Measurements from ENCODE around the gene RPP38.

RPP38 gene

DNA sequence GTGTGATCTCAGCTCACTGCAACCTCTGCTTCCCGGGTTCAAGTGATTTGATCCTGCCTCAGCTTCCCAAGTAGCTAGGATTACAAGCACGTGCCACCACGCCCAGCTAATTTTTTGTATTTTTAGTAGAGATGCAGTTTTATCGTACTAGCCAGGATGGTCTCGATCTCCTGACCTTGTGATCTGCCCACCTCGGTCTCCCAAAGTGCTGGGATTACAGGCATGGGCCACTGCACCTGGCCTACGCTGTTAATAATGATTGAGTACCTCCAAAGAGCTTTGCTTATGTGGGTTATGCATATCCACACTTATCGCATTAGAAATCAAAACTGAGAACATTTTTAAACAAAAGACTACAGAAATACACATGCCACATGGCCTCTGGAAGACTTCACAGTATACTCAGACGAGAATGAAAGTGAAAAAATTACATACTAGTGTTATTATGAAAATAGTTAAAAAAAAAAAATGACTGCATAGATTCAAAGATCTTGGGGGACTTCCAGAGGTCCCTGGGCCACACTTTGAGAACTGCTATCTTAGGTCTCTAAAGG is 25.4 kb downstream of the RPP38 start:
- peaks cover 44 to 56% (median 52%) of the 10 kb centered on the region in 3 donors for H3K36me3 ChIP-seq
- no peak for DNase-seq
- intact Hi-C loops (cut with DNase I; ENCODE audit: low total_unique reads) = no loop called here
- peaks cover 0 to 5% (median 0%) of the 10 kb centered on the region in 4 donors for H3K4me1 ChIP-seq
- no peak overlapping the region for H3K27ac ChIP-seq
- TF ChIP-seq, protein P1, sequence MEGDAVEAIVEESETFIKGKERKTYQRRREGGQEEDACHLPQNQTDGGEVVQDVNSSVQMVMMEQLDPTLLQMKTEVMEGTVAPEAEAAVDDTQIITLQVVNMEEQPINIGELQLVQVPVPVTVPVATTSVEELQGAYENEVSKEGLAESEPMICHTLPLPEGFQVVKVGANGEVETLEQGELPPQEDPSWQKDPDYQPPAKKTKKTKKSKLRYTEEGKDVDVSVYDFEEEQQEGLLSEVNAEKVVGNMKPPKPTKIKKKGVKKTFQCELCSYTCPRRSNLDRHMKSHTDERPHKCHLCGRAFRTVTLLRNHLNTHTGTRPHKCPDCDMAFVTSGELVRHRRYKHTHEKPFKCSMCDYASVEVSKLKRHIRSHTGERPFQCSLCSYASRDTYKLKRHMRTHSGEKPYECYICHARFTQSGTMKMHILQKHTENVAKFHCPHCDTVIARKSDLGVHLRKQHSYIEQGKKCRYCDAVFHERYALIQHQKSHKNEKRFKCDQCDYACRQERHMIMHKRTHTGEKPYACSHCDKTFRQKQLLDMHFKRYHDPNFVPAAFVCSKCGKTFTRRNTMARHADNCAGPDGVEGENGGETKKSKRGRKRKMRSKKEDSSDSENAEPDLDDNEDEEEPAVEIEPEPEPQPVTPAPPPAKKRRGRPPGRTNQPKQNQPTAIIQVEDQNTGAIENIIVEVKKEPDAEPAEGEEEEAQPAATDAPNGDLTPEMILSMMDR (IDR thresholded peaks at IDR 0.05) = no peak
- no peaks in the 10 kb centered on the region for H3K9me3 ChIP-seq
- H3K27me3 ChIP-seq = no peaks in the 10 kb centered on the region
- no peak overlapping the region for H3K4me3 ChIP-seq

DNA sequence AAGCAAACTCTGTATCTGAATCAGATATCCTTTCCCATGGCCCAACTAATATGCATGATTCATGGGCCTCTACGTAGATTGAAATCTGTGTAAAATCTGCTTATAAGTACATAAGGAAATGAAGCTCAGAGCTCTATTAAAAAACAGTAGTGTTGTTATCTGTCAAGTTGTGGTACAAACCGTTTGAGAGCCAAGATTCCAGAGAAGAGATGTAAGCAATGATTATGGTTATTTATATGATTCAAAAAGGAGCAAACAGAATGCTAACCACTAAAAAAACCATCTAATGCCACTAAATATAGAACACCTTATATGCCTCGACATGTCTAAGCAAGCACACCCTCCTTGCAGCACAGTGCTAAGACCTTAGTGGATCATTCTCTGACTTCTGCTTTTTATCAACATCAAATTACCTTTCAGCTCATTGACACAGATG is 26.6 kb downstream of the RPP38 start:
- TF ChIP-seq, protein P1 (IDR thresholded peaks at IDR 0.05) = no peak
- H3K27ac ChIP-seq = no peak overlapping the region
- no peak for DNase-seq
- no peaks in the 10 kb centered on the region for H3K9me3 ChIP-seq
- H3K36me3 ChIP-seq = peaks cover 39 to 52% (median 52%) of the 10 kb centered on the region in 3 donors
- peaks cover 0 to 5% (median 0%) of the 10 kb centered on the region in 4 donors for H3K4me1 ChIP-seq
- no peak overlapping the region for H3K4me3 ChIP-seq
- intact Hi-C loops (cut with DNase I; ENCODE audit: low total_unique reads) = no loop called here
- no peaks in the 10 kb centered on the region for H3K27me3 ChIP-seq

DNA sequence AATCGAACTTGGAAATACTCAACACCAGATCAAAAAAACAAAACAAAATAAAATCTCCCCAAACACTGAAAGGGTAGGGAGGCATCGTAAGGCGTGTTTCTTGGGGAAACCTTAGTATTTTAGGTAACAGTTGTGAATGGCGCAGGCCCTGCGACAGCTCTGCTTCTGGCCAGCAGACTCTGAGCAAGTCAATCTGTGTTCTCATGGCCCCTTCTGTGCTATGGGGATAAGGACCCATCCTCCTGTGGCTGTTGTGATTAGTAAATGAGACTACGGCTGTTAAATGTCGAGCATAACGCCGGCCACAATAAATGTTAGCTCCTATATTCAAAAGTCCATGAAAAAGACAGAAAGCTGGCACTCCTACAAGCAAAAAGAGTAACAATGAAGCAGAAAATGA is 27.0 kb downstream of the RPP38 start:
- no peaks in the 10 kb centered on the region for H3K9me3 ChIP-seq
- H3K36me3 ChIP-seq = peaks cover 35 to 52% (median 51%) of the 10 kb centered on the region in 3 donors
- intact Hi-C loops (cut with DNase I; ENCODE audit: low total_unique reads) = no loop called here
- TF ChIP-seq, protein P1 (IDR thresholded peaks at IDR 0.05) = no peak
- no peaks in the 10 kb centered on the region for H3K27me3 ChIP-seq
- no peak overlapping the region for H3K27ac ChIP-seq
- no peak overlapping the region for H3K4me3 ChIP-seq
- peaks cover 0 to 5% (median 0%) of the 10 kb centered on the region in 4 donors for H3K4me1 ChIP-seq
- DNase-seq = no peak

DNA sequence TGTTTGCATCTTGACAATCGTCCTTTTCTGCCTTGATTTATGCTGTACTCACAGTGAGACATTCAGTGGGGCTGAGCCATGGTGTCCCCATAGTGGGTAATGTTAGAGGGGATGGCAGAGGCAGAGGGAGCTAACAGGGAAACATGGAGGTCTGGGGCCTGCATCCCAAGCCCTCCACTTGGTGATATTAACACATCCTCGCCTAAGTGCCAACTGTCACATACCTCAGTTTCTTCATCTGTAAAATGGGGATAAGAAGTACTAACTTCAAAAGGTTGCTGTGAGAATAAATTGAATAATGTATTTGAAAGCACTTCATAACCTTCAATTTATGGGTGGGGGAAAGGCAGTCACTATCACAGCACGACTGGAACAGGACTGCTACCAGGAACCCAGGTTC is 27.8 kb downstream of the RPP38 start:
- intact Hi-C loops (cut with DNase I; ENCODE audit: low total_unique reads) = no loop called here
- H3K27ac ChIP-seq = no peak overlapping the region
- H3K27me3 ChIP-seq = no peaks in the 10 kb centered on the region
- H3K36me3 ChIP-seq = peaks cover 34 to 53% (median 44%) of the 10 kb centered on the region in 3 donors
- TF ChIP-seq, protein P1 (IDR thresholded peaks at IDR 0.05) = no peak
- H3K4me1 ChIP-seq = peaks cover 0 to 5% (median 0%) of the 10 kb centered on the region in 4 donors
- H3K9me3 ChIP-seq = no peaks in the 10 kb centered on the region
- no peak overlapping the region for H3K4me3 ChIP-seq
- DNase-seq = no peak

DNA sequence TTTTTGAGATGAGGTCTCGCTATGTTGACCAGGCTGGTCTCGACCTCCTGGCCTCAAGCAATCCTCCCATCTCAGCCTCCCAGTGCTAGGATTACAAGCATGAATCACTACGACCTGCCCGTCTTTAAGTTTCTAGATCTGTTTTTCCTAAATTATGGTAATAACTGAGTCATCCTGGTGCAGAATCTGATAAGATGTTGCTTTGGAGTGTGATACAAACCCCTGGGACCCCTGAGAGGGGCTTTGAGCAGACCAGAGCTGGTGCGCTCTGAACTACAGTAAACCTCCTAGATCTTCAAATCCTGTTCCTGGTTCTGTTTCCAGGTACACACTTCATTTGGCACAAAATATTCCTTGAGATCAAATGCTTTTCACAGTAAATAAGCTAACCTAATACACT is 34.2 kb downstream of the RPP38 start:
- H3K4me1 ChIP-seq = no peaks in the 10 kb centered on the region
- TF ChIP-seq, protein P1 (IDR thresholded peaks at IDR 0.05) = no peak
- no peaks in the 10 kb centered on the region for H3K27me3 ChIP-seq
- H3K9me3 ChIP-seq = no peaks in the 10 kb centered on the region
- H3K27ac ChIP-seq = no peak overlapping the region
- DNase-seq = no peak
- peaks cover 43 to 89% (median 72%) of the 10 kb centered on the region in 3 donors for H3K36me3 ChIP-seq
- intact Hi-C loops (cut with DNase I; ENCODE audit: low total_unique reads) = no loop called here
- no peak overlapping the region for H3K4me3 ChIP-seq

Data from tibial artery (tissue), 4 donors.